A673 (cell line): ENCODE results near the gene FGL2. TPM values are rescaled to one million over a fixed set of nuclear protein-coding genes. Genes with fewer than 3 reads are reported as not detected.
"Not testable (repeated sequence)": the region's sequence is repeated elsewhere in the genome, so short reads cannot be mapped to it uniquely, and the experiment has no call there.

Source experiments
- BruUV-seq: library from RNA; stranded (reverse); fragments of 400-500 nt; replicated peaks from 2 replicates; lab custom pipeline; 2021; lab: Mats Ljungman, UMichigan
- CTCF ChIA-PET: fragments of 300-600 bp; sonication (Branson Sonifier 250); formaldehyde crosslinking; loops from one replicate; lab custom pipeline; 2022; ENCODE audit warnings: antibody characterized with exemption; lab: Charles Lee
- POLR2A ChIA-PET: fragments of 300-600 bp; sonication (Branson Sonifier 250); formaldehyde crosslinking; loops from one replicate; lab custom pipeline; 2022; ENCODE audit warnings: antibody characterized with exemption; ENCODE audit not compliant: low non-redundant PET; lab: Charles Lee
- DNase-seq: peaks from one replicate; pipeline ENCODE4 v3.0.0-alpha.2; 2015; ENCODE audit warnings: low spot score
- H3K27ac ChIP-seq: fragments of 200-600 bp; sonication (generic); 2 replicates; pipeline ENCODE4 v1.5.1; 2016; ENCODE audit warnings: mixed run types, low read depth, mild to moderate bottlenecking, mixed read lengths, antibody characterized with exemption, low read length; ENCODE audit not compliant: poor library complexity, severe bottlenecking
- H3K27me3 ChIP-seq: fragments of 200-600 bp; sonication (generic); replicated peaks from 2 replicates; pipeline ENCODE4 v1.6.1; 2017; ENCODE audit warnings: mixed run types, low read depth, mild to moderate bottlenecking, mixed read lengths, antibody characterized with exemption, low read length; ENCODE audit not compliant: insufficient read depth, poor library complexity
- H3K36me3 ChIP-seq: fragments of 200-600 bp; sonication (generic); 2 replicates; pipeline ENCODE4 v1.6.1; 2016; ENCODE audit warnings: mixed run types, mild to moderate bottlenecking, mixed read lengths, antibody characterized with exemption, low read length; ENCODE audit not compliant: insufficient read depth, poor library complexity, severe bottlenecking
- H3K4me1 ChIP-seq: fragments of 200-600 bp; sonication (generic); 2 replicates; pipeline ENCODE4 v1.6.1; 2017; ENCODE audit warnings: mixed run types, mild to moderate bottlenecking, mixed read lengths, antibody characterized with exemption, low read length; ENCODE audit not compliant: insufficient read depth, poor library complexity, severe bottlenecking
- H3K4me3 ChIP-seq: fragments of 200-600 bp; sonication (generic); 2 replicates; pipeline ENCODE4 v1.5.1; 2016; ENCODE audit warnings: low read depth, mixed run types, mild to moderate bottlenecking, mixed read lengths, low read length; ENCODE audit not compliant: poor library complexity, severe bottlenecking
- H3K9me3 ChIP-seq: fragments of 200-600 bp; sonication (generic); 2 replicates; pipeline ENCODE4 v1.6.1; 2016; ENCODE audit warnings: mixed run types, low read depth, mild to moderate bottlenecking, mixed read lengths, antibody characterized with exemption, low read length; ENCODE audit not compliant: poor library complexity, severe bottlenecking
- EZH2 ChIP-seq: fragments of 200-600 bp; sonication (generic); IDR thresholded peaks from 2 replicates; pipeline ENCODE4 v1.6.1; 2017; ENCODE audit warnings: borderline replicate concordance, low read depth, mild to moderate bottlenecking, mixed read lengths, antibody characterized with exemption, low read length; ENCODE audit not compliant: poor library complexity, severe bottlenecking
- intact Hi-C: fragments of 100-400 bp; cut with micrococcal nuclease; formaldehyde crosslinking; loops from one replicate; pipeline ENCODE4 v1.10.0; 2022; ENCODE audit not compliant: unreplicated experiment
- total RNA-seq: library from RNA; stranded (reverse); gene quantifications from 2 replicates; pipeline ENCODE4 v1.2.3, GENCODE V29; 2021
- TF ChIP-seq, protein P1 (sequence below): fragments of 300-800, 200-600 bp; sonication (generic); conservative IDR thresholded peaks from 2 replicates; pipeline ENCODE4 v1.5.1; 2017; ENCODE audit warnings: low read depth, mild to moderate bottlenecking, antibody characterized with exemption, low read length, moderate library complexity, mixed read lengths

Gene FGL2
- total RNA-seq, 1 experiment from 2014 or later = not detected

DNA sequence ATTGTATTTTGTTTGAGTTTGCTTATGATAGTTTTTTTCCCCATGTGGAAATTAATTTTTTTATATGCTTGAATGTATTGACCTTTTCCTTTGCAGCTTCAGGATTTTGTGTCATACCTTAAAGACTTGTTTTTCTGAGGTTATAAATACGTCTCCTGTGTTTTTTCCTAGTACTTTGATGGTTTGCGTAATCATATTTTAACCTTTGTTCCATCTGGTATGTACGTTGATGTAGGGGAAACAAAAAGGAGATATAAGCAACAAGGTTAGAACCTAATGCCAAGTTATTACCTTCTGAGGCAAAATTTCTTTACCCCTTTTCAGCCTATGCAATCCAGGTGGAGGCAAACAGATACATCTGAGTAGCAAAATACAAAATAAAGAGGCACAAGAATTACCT, 17.9 kb downstream of the FGL2 start:
- ChIA-PET CTCF (no interaction called here), POLR2A (no interaction called here)
- Histone ChIP-seq H3K27me3 (no peaks in the 10 kb centered on the region), H3K4me1 (no peaks in the 10 kb centered on the region), H3K36me3 (no peaks in the 10 kb centered on the region), H3K4me3 (no peak overlapping the region), H3K9me3 (no peaks in the 10 kb centered on the region), H3K27ac (no peak overlapping the region)
- DNase-seq = no peak
- TF ChIP-seq, protein P1, sequence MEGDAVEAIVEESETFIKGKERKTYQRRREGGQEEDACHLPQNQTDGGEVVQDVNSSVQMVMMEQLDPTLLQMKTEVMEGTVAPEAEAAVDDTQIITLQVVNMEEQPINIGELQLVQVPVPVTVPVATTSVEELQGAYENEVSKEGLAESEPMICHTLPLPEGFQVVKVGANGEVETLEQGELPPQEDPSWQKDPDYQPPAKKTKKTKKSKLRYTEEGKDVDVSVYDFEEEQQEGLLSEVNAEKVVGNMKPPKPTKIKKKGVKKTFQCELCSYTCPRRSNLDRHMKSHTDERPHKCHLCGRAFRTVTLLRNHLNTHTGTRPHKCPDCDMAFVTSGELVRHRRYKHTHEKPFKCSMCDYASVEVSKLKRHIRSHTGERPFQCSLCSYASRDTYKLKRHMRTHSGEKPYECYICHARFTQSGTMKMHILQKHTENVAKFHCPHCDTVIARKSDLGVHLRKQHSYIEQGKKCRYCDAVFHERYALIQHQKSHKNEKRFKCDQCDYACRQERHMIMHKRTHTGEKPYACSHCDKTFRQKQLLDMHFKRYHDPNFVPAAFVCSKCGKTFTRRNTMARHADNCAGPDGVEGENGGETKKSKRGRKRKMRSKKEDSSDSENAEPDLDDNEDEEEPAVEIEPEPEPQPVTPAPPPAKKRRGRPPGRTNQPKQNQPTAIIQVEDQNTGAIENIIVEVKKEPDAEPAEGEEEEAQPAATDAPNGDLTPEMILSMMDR = no peak
- TF ChIP-seq EZH2 = no peak
- intact Hi-C loops = no loop called here
- no TSS peak for BruUV-seq

DNA sequence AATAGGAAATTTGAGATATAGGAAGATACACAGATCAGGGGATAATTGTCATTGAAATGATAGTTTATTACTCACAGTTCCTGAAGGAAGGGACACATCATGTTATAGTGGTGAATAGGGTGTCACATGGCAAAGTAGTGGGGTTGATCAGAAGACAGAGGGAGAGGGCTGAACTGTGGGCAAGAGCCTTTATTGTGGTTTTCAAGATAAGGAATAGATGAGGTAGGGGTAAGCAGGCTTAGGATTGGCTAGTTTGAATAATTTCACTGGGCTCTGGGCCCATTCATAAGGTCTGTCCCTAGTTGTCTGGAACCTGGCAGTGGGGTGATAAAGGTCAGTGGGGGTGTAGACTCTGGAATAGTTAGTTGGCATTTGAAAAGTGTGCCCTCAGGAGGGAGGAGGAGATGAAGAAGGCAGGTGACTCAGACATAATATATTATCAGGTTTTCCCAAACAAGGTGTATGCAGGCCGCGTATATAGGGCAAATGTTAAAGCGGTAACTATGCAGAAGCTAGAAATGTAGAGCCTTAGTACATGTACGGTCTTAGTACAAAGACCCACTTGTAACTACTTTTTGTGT, 18.5 kb downstream of the FGL2 start:
- intact Hi-C loops = no loop called here
- no TSS peak for BruUV-seq

DNA sequence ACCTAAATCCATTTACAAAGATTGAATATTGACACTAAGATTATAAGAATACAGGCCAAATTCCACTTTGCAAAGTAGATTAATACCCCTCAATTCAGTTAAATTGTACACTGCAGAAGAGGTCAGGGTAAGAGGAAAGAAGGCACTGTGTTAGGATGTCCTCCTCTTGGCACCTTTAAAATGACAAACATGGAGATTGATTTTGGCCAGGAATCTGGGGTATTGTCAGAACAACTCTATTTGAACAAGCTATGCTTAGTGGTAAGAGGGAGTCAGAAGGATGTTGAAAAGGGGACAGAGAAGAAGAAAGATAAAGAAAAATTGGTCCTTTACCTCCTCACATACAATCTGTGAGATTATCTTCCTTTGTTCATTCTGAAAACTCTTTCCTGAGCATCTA, 21.6 kb downstream of the FGL2 start:
- H3K4me1 ChIP-seq, H3K27me3 ChIP-seq, H3K27ac ChIP-seq, H3K36me3 ChIP-seq, DNase-seq, intact Hi-C loops, H3K9me3 ChIP-seq, BruUV-seq, H3K4me3 ChIP-seq, CTCF ChIA-PET, POLR2A ChIA-PET: not testable (repeated sequence)

More for the DNA sequence above, 18.5 kb downstream of the FGL2 start:
- ChIA-PET POLR2A (no interaction called here), CTCF (no interaction called here)
- Histone ChIP-seq H3K36me3 (no peaks in the 10 kb centered on the region), H3K27ac (no peak overlapping the region), H3K27me3 (no peaks in the 10 kb centered on the region), H3K4me1 (no peaks in the 10 kb centered on the region), H3K4me3 (no peak overlapping the region), H3K9me3 (no peaks in the 10 kb centered on the region)
- DNase-seq = no peak
- TF ChIP-seq, protein P1 = no peak
- TF ChIP-seq EZH2 = no peak

DNA sequence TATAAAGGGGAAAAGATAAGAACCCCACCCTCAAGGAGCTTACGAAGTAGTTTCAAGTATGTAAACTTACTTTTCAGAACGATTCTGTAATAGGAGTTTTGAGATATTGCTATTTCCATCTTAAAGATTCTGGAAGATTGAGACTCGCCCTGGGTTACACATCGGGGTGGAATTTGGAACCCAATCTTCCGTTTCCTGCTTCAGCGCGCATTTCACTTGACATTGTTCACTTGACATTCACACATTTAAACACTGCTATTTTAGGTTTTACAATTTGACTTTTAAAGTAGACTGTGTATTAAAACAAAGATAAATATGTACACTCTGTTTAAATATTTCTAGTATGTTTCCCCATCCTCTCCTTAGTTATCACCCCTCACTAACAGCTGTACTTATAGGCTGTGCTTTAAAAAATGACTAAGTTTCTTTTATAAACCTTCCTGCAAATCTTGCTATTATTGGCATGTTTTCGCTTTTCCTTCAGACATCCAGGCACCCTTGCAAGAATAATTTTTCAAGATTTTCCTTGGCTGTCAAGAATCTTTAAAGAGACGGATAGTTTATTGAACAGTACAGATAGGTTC, 22.2 kb downstream of the FGL2 start:
- H3K36me3 ChIP-seq, H3K27ac ChIP-seq, H3K9me3 ChIP-seq, H3K4me3 ChIP-seq, DNase-seq, CTCF ChIA-PET, H3K4me1 ChIP-seq, POLR2A ChIA-PET, intact Hi-C loops, H3K27me3 ChIP-seq, BruUV-seq: not testable (repeated sequence)

DNA sequence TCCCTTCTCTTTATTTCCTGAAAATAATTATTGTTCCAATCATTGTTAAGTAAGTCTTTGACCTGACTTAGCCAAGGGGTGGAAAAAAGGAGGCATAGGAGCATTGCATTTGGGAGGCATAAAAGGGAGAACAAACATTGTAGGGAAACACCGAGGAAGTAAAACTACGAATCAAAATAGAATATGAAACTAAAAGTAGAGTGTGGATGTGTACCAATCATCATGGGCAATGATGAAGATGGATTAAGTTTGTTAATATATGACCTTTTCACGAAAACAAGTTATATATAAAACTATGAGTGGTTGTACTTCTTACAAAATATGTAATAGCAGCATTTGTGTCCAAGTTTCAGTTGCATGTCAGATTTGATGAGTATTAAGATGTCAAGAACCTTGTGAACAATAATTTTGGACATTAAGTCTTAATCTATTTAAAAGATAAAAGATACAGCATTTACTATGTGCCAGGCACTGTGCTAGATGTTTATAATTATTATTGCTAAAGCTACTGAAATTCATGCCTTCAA, 24.3 kb downstream of the FGL2 start:
- intact Hi-C loops, POLR2A ChIA-PET, CTCF ChIA-PET, H3K27ac ChIP-seq, H3K36me3 ChIP-seq, BruUV-seq, H3K4me3 ChIP-seq, H3K9me3 ChIP-seq, DNase-seq, H3K4me1 ChIP-seq, H3K27me3 ChIP-seq: not testable (repeated sequence)

DNA sequence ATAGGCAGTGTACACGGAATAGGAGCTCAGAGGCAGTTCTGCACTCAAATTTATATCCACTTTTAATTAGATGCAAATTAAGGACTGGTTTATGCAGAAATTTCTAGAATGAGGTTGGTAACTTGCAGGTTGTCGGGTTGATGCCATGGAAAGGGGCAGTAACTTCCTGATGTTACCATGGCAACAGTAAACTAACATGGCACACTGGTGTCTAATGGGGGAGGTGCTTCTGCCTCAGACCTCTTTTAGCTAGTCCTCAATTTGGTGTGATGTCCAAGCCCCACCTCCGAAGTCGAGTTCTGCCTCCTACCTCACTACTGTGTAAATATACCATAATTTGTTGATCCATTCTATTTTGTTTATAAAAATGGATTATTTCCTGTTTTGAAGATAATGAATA, 25.2 kb downstream of the FGL2 start:
- H3K4me3 ChIP-seq, H3K27ac ChIP-seq, H3K4me1 ChIP-seq, H3K36me3 ChIP-seq, H3K27me3 ChIP-seq, DNase-seq, BruUV-seq, CTCF ChIA-PET, intact Hi-C loops, H3K9me3 ChIP-seq, POLR2A ChIA-PET: not testable (repeated sequence)
